ENCODE results near the gene NCKAP5. TPM values are rescaled to one million over a fixed set of nuclear protein-coding genes. Genes with fewer than 3 reads are reported as not detected.

Gene NCKAP5
- total RNA-seq, 1 donor from 2014 or later: 0.20 TPM

GRCh38 chr2:132965460-132965859, 602.8 kb downstream of the NCKAP5 start:
- Mint-ChIP-seq H3K4me3 (ENCODE audit: unreplicated experiment) (no peak overlapping the region), H3K36me3 (ENCODE audit: unreplicated experiment) (no peaks in the 10 kb centered on the region), H3K27ac (ENCODE audit: unreplicated experiment) (no peak overlapping the region), H3K4me1 (ENCODE audit: low read depth, unreplicated experiment) (no peaks in the 10 kb centered on the region), H3K9me3 (ENCODE audit: unreplicated experiment) (no peaks in the 10 kb centered on the region), H3K27me3 (ENCODE audit: unreplicated experiment) (no peaks in the 10 kb centered on the region)
- DNase-seq: no peak
- TF ChIP-seq CTCF (IDR thresholded peaks at IDR 0.05; ENCODE audit: partially characterized antibody, unreplicated experiment): no peak

GRCh38 chr2:132963161-132963560, 605.1 kb downstream of the NCKAP5 start:
- Mint-ChIP-seq H3K9me3 (ENCODE audit: unreplicated experiment) (no peaks in the 10 kb centered on the region), H3K27me3 (ENCODE audit: unreplicated experiment) (no peaks in the 10 kb centered on the region), H3K36me3 (ENCODE audit: unreplicated experiment) (no peaks in the 10 kb centered on the region), H3K27ac (ENCODE audit: unreplicated experiment) (no peak overlapping the region), H3K4me3 (ENCODE audit: unreplicated experiment) (no peak overlapping the region), H3K4me1 (ENCODE audit: low read depth, unreplicated experiment) (no peaks in the 10 kb centered on the region)
- no peak for DNase-seq
- TF ChIP-seq CTCF (IDR thresholded peaks at IDR 0.05; ENCODE audit: partially characterized antibody, unreplicated experiment): no peak

- no peaks in the 10 kb centered on the region for H3K36me3 Mint-ChIP-seq (ENCODE audit: unreplicated experiment)
- peaks cover 2% of the 10 kb centered on the region for H3K9me3 Mint-ChIP-seq (ENCODE audit: unreplicated experiment)
- no peak for DNase-seq
- no peaks in the 10 kb centered on the region for H3K27me3 Mint-ChIP-seq (ENCODE audit: unreplicated experiment)
- H3K4me1 Mint-ChIP-seq (ENCODE audit: low read depth, unreplicated experiment): no peaks in the 10 kb centered on the region
- H3K27ac Mint-ChIP-seq (ENCODE audit: unreplicated experiment): no peak overlapping the region
- no peak overlapping the region for H3K4me3 Mint-ChIP-seq (ENCODE audit: unreplicated experiment)
- no peak for TF ChIP-seq CTCF (IDR thresholded peaks at IDR 0.05; ENCODE audit: partially characterized antibody, unreplicated experiment)
Observed at GRCh38 chr2:132958887-132959286, 609.4 kb downstream of the NCKAP5 start.

- no peaks in the 10 kb centered on the region for H3K27me3 Mint-ChIP-seq (ENCODE audit: unreplicated experiment)
- H3K36me3 Mint-ChIP-seq (ENCODE audit: unreplicated experiment): no peaks in the 10 kb centered on the region
- peaks cover 2% of the 10 kb centered on the region for H3K9me3 Mint-ChIP-seq (ENCODE audit: unreplicated experiment)
- no peak overlapping the region for H3K4me3 Mint-ChIP-seq (ENCODE audit: unreplicated experiment)
- no peak for DNase-seq
- TF ChIP-seq CTCF (IDR thresholded peaks at IDR 0.05; ENCODE audit: partially characterized antibody, unreplicated experiment): no peak
- peaks cover 1% of the 10 kb centered on the region for H3K4me1 Mint-ChIP-seq (ENCODE audit: low read depth, unreplicated experiment)
- no peak overlapping the region for H3K27ac Mint-ChIP-seq (ENCODE audit: unreplicated experiment)
Observed at GRCh38 chr2:132955871-132956615, 612.2 kb downstream of the NCKAP5 start.

- peaks cover 2% of the 10 kb centered on the region for H3K9me3 Mint-ChIP-seq (ENCODE audit: unreplicated experiment)
- H3K4me1 Mint-ChIP-seq (ENCODE audit: low read depth, unreplicated experiment): peaks cover 6% of the 10 kb centered on the region
- no peak overlapping the region for H3K27ac Mint-ChIP-seq (ENCODE audit: unreplicated experiment)
- H3K36me3 Mint-ChIP-seq (ENCODE audit: unreplicated experiment): no peaks in the 10 kb centered on the region
- H3K27me3 Mint-ChIP-seq (ENCODE audit: unreplicated experiment): peaks cover 2% of the 10 kb centered on the region
- DNase-seq: no peak
- TF ChIP-seq CTCF (IDR thresholded peaks at IDR 0.05; ENCODE audit: partially characterized antibody, unreplicated experiment): no peak
- H3K4me3 Mint-ChIP-seq (ENCODE audit: unreplicated experiment): no peak overlapping the region
Observed at GRCh38 chr2:132953771-132954170, 614.5 kb downstream of the NCKAP5 start.
